Measurements from ENCODE around the gene TNNC2. TPM values are rescaled to one million over a fixed set of nuclear protein-coding genes. Genes with fewer than 3 reads are reported as not detected.

The TNNC2 gene
- total and polyA plus RNA-seq, 9 of the 15 experiments (the other 6 are each of a cell fraction or from before 2014, with no cell fraction given), result not detected

- Histone ChIP-seq H3K27me3 (ENCODE audit: control insufficient read depth in 2 of 2, insufficient read depth in 2 of 2, low read length in 2 of 2) (no peaks in the 10 kb centered on the region), H3K4me1 (replicated peaks in 1 of 2; ENCODE audit: control insufficient read depth in 2 of 2, insufficient read depth in 2 of 2, low read length in 2 of 2) (peaks cover 6 to 9% of the 10 kb centered on the region in 2 experiments; a peak in 3 of 5 replicates), H3K4me3 (no peak overlapping the region), H3K36me3 (ENCODE audit: control insufficient read depth, insufficient read depth, low read length) (peaks cover 45% of the 10 kb centered on the region; the same call in 2 of the 3 replicates), H3K79me2 (ENCODE audit: control insufficient read depth, insufficient read depth, low read length) (peaks cover 11% of the 10 kb centered on the region), H3K9me3 (replicated peaks; ENCODE audit: control insufficient read depth, insufficient read depth, low read depth, low read length) (no peaks in the 10 kb centered on the region), H4K20me1 (replicated peaks; ENCODE audit: control insufficient read depth, insufficient read depth, low read length) (0 out of 2 replicates have a peak, but pooled peaks cover 3% of the 10 kb centered on the region), H3K4me2 (ENCODE audit: insufficient read depth, low read length) (no peak overlapping the region), H3K9me1 (ENCODE audit: control insufficient read depth, insufficient read depth, low read length) (no peaks in the 10 kb centered on the region), H3K9ac (ENCODE audit: insufficient read depth in 1 of 2, low read depth in 2 of 2, low read length in 2 of 2) (no peak overlapping the region), H3K27ac (ENCODE audit: extremely low read depth, low read depth, low read length) (no peak overlapping the region), H2AFZ (ENCODE audit: low read depth, low read length) (no peak overlapping the region)
- intact Hi-C loops (cut with micrococcal nuclease) (loop anchor here (5.0 to 10.0 kb wide), 2 partner anchors 91 to 138 kb away; partner anchors contain the start of genes PCIF1 and SPATA25), in situ Hi-C loops (cut with MboI) (loop anchor here (5.0 kb wide), 1 partner anchor 166 kb away; no protein-coding TSS in a partner anchor)
- TF ChIP-seq U2AF1 (optimal IDR thresholded peaks at IDR 0.05; ENCODE audit: low read depth, low read length), result no peak
- TF ChIP-seq MEF2A (IDR thresholded peaks at IDR 0.05; ENCODE audit: control insufficient read depth, low read depth, low read length), result no peak
- no TSS peak for BruUV-seq (replicated peaks)
- ATAC-seq (no peak), DNase-seq (ENCODE audit: extremely low read depth in 1 of 4, low spot score in 3 of 4) (no peak), FAIRE-seq (no peak)
- 96% methylated on average over 11 of the region's 11 CpGs for WGBS (ENCODE audit: insufficient coverage, low coverage, missing lambda C conversion rate)
- CTCF ChIA-PET (ENCODE audit: low intra/inter-chr PET ratio), result no interaction called here
- POLR2A ChIA-PET, result interaction anchor here (0.7 kb wide), 1 partner anchor 153 kb away, joined by 3 read pairs; no protein-coding TSS in a partner anchor
Measured at GRCh38 chr20:45796337-45797065, 30.6 kb downstream of the TNNC2 start.

All from K562 (cell line).